ENCODE results near the gene LGALS13.

GRCh38 chr19:39566064-39566463 is 36.3 kb upstream of the LGALS13 start:
- TF ChIP-seq CTCF (IDR thresholded peaks at IDR 0.05) (no peak), EZH2 (IDR thresholded peaks at IDR 0.05; ENCODE audit: borderline replicate concordance, insufficient read depth, low read depth, low read length, poor library complexity, severe bottlenecking) (no peak)

All from B cell (primary cell).